Gastroesophageal sphincter (tissue), 3 donors: Measurements from ENCODE around the gene NAA25.
"Not testable (repeated sequence)": the region's sequence is repeated elsewhere in the genome, so short reads cannot be mapped to it uniquely, and the experiment has no call there.

Experiments
- CTCF ChIP-seq, 4 experiments: fragments of 200-600 bp in 2 of 4; fragments of 450-650 bp in 2 of 4; sonication (generic) in 1 of 4; IDR thresholded peaks; one replicate each; pipeline ENCODE4 v1.5.1; 2017 to 2019; ENCODE audit warnings: antibody characterized with exemption in 4 of 4, mild to moderate bottlenecking in 2 of 4, moderate library complexity in 2 of 4
- EP300 ChIP-seq: sonication (generic); formaldehyde crosslinking; IDR thresholded peaks from one replicate; pipeline ENCODE4 v1.6.1; 2017; ENCODE audit warnings: antibody characterized with exemption, mild to moderate bottlenecking
- POLR2A ChIP-seq, 2 donors: fragments of 450-650 bp; IDR thresholded peaks; one replicate each; pipeline ENCODE4 v1.6.1; 2017; ENCODE audit warnings: antibody characterized with exemption in 2 of 2, mild to moderate bottlenecking in 2 of 2, moderate library complexity in 1 of 2
- POLR2AphosphoS5 ChIP-seq: sonication (generic); formaldehyde crosslinking; IDR thresholded peaks from one replicate; pipeline ENCODE4 v1.6.1; 2017; ENCODE audit warnings: antibody characterized with exemption

- not testable (repeated sequence) for TF ChIP-seq CTCF (IDR thresholded peaks at IDR 0.05); POLR2AphosphoS5; EP300; POLR2A (IDR thresholded peaks at IDR 0.05)
Measured at GRCh38 chr12:111999129-111999528, 109.5 kb downstream of the NAA25 start.
